ENCODE measurements around the gene SORCS2. TPM values are rescaled to one million over a fixed set of nuclear protein-coding genes. Genes with fewer than 3 reads are reported as not detected.

The SORCS2 gene
- total and polyA plus RNA-seq, 2 of the 13 experiments (the other 11 are each of a cell fraction or from before 2014, with no cell fraction given), result 0.82 to 1.0 TPM

GRCh38 chr4:7387925-7388324 is 195.6 kb downstream of the SORCS2 start:
- no peak for FAIRE-seq

GRCh38 chr4:7388627-7389026 is 196.3 kb downstream of the SORCS2 start:
- POLR2A ChIA-PET, result no interaction called here
- in situ Hi-C loops (cut with HindIII; ENCODE audit: extremely low pct_ligation_motif_present, low pct_unique_long_range_greater_than_20kb) (no loop called here), intact Hi-C loops (cut with micrococcal nuclease; ENCODE audit: unreplicated experiment) (no loop called here)
- WGBS (ENCODE audit: low lambda C conversion rate), result 41% methylated on average over 13 of the region's 13 CpGs
- ATAC-seq (no peak), DNase-seq (ENCODE audit: low spot score) (no peak), FAIRE-seq (no peak)
- H3K4me2 ChIP-seq (ENCODE audit: low read depth, low read length), result no peak overlapping the region
- no peak overlapping the region for H3K4me3 ChIP-seq (replicated peaks in 1 of 3; ENCODE audit: insufficient read depth in 1 of 3, low read depth in 2 of 3, low read length in 3 of 3)
- no peak overlapping the region for H3K9ac ChIP-seq (ENCODE audit: insufficient read depth, low read depth, low read length)
- no peaks in the 10 kb centered on the region for H3K79me2 ChIP-seq (ENCODE audit: insufficient read depth, low read length)
- no TSS peak for BruUV-seq (replicated peaks)
- no peaks in the 10 kb centered on the region for H3K4me1 ChIP-seq (ENCODE audit: insufficient read depth, low read length)
- H3K27me3 ChIP-seq (ENCODE audit: control insufficient read depth in 1 of 2, insufficient read depth in 2 of 2, low read length in 2 of 2), result peaks cover 2 to 48% of the 10 kb centered on the region in 2 experiments; a peak in 4 of 5 replicates
- no peaks in the 10 kb centered on the region for H3K9me3 ChIP-seq (ENCODE audit: low read length)
- H2AFZ ChIP-seq (ENCODE audit: low read length), result no peak overlapping the region
- no peaks in the 10 kb centered on the region for H4K20me1 ChIP-seq (ENCODE audit: insufficient read depth, low read length)
- H3K36me3 ChIP-seq (replicated peaks in 1 of 2; ENCODE audit: control insufficient read depth in 1 of 2, insufficient read depth in 2 of 2, low read length in 2 of 2), result no peaks in the 10 kb centered on the region
- H3K27ac ChIP-seq (ENCODE audit: extremely low read length, insufficient read depth, low read length), result no peak overlapping the region
- CTCF ChIA-PET (ENCODE audit: low intra/inter-chr PET ratio, low total read pairs), result no interaction called here
- TF ChIP-seq ZBTB42 (CRISPR knock-in tag; IDR thresholded peaks at IDR 0.05) (no peak), MAX (IDR thresholded peaks at IDR 0.05) (no peak), ZNF576 (CRISPR knock-in tag; IDR thresholded peaks at IDR 0.05) (no peak), TIGD3 (CRISPR knock-in tag; IDR thresholded peaks at IDR 0.05; ENCODE audit: borderline replicate concordance) (no peak), POLR2AphosphoS5 (IDR thresholded peaks at IDR 0.05; ENCODE audit: low read depth, low read length) (no peak), HNF1B (CRISPR knock-in tag; IDR thresholded peaks at IDR 0.05) (no peak), MEIS1 (CRISPR knock-in tag; IDR thresholded peaks at IDR 0.05; ENCODE audit: borderline replicate concordance) (no peak), ZNF543 (CRISPR knock-in tag; IDR thresholded peaks at IDR 0.05) (no peak), PHF8 (CRISPR knock-in tag; IDR thresholded peaks at IDR 0.05) (no peak), ZNF614 (CRISPR knock-in tag; IDR thresholded peaks at IDR 0.05; ENCODE audit: borderline replicate concordance) (no peak)

More at GRCh38 chr4:7387925-7388324, 195.6 kb downstream of the SORCS2 start:
- CTCF ChIA-PET (ENCODE audit: low intra/inter-chr PET ratio, low total read pairs), result no interaction called here
- POLR2A ChIA-PET, result no interaction called here
- intact Hi-C loops (cut with micrococcal nuclease; ENCODE audit: unreplicated experiment) (no loop called here), in situ Hi-C loops (cut with HindIII; ENCODE audit: extremely low pct_ligation_motif_present, low pct_unique_long_range_greater_than_20kb) (no loop called here)
- Histone ChIP-seq H3K9ac (ENCODE audit: insufficient read depth, low read depth, low read length) (no peak overlapping the region), H3K4me3 (replicated peaks in 1 of 3; ENCODE audit: insufficient read depth in 1 of 3, low read depth in 2 of 3, low read length in 3 of 3) (no peak overlapping the region), H2AFZ (ENCODE audit: low read length) (no peak overlapping the region), H3K4me1 (ENCODE audit: insufficient read depth, low read length) (no peaks in the 10 kb centered on the region), H3K79me2 (ENCODE audit: insufficient read depth, low read length) (no peaks in the 10 kb centered on the region), H3K27me3 (ENCODE audit: control insufficient read depth in 1 of 2, insufficient read depth in 2 of 2, low read length in 2 of 2) (peaks cover 2 to 43% of the 10 kb centered on the region in 2 experiments; a peak in 4 of 5 replicates), H3K4me2 (ENCODE audit: low read depth, low read length) (no peak overlapping the region), H4K20me1 (ENCODE audit: insufficient read depth, low read length) (no peaks in the 10 kb centered on the region), H3K36me3 (replicated peaks in 1 of 2; ENCODE audit: control insufficient read depth in 1 of 2, insufficient read depth in 2 of 2, low read length in 2 of 2) (no peaks in the 10 kb centered on the region), H3K9me3 (ENCODE audit: low read length) (no peaks in the 10 kb centered on the region), H3K27ac (ENCODE audit: extremely low read length, insufficient read depth, low read length) (no peak overlapping the region)
- DNase-seq (ENCODE audit: low spot score) (no peak), ATAC-seq (no peak)
- WGBS (ENCODE audit: low lambda C conversion rate), result 87% methylated on average over 3 of the region's 6 CpGs
- TF ChIP-seq MNT (IDR thresholded peaks at IDR 0.05) (peak; percentile 94), NFE2L1 (CRISPR knock-in tag; IDR thresholded peaks at IDR 0.05; ENCODE audit: borderline replicate concordance) (no peak), ZNF441 (CRISPR knock-in tag; IDR thresholded peaks at IDR 0.05; ENCODE audit: borderline replicate concordance) (no peak), ZNF33A (CRISPR knock-in tag; IDR thresholded peaks at IDR 0.05; ENCODE audit: borderline replicate concordance) (no peak)
- no TSS peak for BruUV-seq (replicated peaks)
